Uterus (tissue), 2 donors: ENCODE data around the gene BEND7.

Experiments
- CTCF ChIP-seq, 4 experiments: fragments of 200-600 bp in 2 of 4; fragments of 450-650 bp in 2 of 4; sonication (generic) in 2 of 4; IDR thresholded peaks; one replicate each; pipeline ENCODE4 v1.5.1; 2016 to 2019; ENCODE audit warnings: antibody characterized with exemption in 4 of 4, mild to moderate bottlenecking in 2 of 4, moderate library complexity in 1 of 4
- POLR2A ChIP-seq, 2 donors: fragments of 450-650 bp; IDR thresholded peaks; one replicate each; pipeline ENCODE4 v1.6.1; 2016; ENCODE audit warnings: antibody characterized with exemption in 2 of 2, mild to moderate bottlenecking in 1 of 2, moderate library complexity in 1 of 2

DNA sequence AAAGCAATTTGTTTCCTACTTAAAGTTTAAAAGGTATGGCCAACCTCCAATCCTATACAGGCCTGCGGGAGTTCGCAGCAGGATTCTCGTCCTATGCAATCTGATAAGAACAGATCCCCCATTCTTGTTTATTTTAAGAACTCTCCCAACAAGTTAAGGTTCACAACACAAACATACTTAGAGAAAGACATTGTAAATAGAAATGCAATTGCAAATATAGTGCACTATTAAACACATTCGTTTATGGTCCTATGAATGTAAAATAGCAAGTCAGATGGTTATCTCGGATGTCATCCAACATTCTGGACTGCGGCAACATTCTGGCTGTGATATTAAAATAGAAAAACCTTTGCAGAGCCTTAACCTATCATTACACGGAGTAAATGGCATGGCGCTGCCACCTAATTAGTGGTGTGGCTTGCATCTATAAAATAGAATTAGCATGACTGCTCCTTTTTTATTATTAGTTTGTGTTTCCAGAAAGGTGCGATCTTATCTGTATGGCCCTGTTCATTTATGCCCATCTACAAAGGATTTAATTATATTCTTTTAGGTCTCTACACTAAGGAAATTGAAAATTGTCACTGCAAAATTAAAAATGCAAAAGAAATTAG, 37.0 kb downstream of the BEND7 start:
- TF ChIP-seq CTCF (IDR thresholded peaks at IDR 0.05) (no peak), POLR2A (IDR thresholded peaks at IDR 0.05) (no peak)
